ENCODE data around the gene COMMD3.

Gene COMMD3

GRCh38 chr10:22320591-22321155 is 4.5 kb downstream of the COMMD3 start, which contains the start of gene BMI1:
Gene BMI1 (plus strand): TSS chr10:22321099. CDS start chr10:22326450, 5,351 bp downstream.
- no peak for DNase-seq

- DNase-seq: no peak
These were observed 5.2 kb downstream of the COMMD3 start for GRCh38 chr10:22321156-22321923.

- DNase-seq: no peak
These were observed 5.9 kb downstream of the COMMD3 start for GRCh38 chr10:22321924-22322640.

- no peak for DNase-seq
These were observed 6.5 kb downstream of the COMMD3 start for GRCh38 chr10:22322641-22323160.

GRCh38 chr10:22323538-22324305 is 7.5 kb downstream of the COMMD3 start:
- no peak for DNase-seq

- no peak for DNase-seq
These were observed 8.2 kb downstream of the COMMD3 start for GRCh38 chr10:22324413-22324812.

- DNase-seq: no peak
These were observed 8.7 kb downstream of the COMMD3 start for GRCh38 chr10:22324893-22325271.

GRCh38 chr10:22325272-22326144 is 9.3 kb downstream of the COMMD3 start:
- no peak for DNase-seq

GRCh38 chr10:22326145-22326702 is 10.0 kb downstream of the COMMD3 start:
- no peak for DNase-seq

GRCh38 chr10:22329150-22329549 is 13.0 kb downstream of the COMMD3 start:
- no peak for DNase-seq

- no peak for DNase-seq
These were observed 16.0 kb downstream of the COMMD3 start for GRCh38 chr10:22332116-22332692.

GRCh38 chr10:22333167-22333974 is 17.2 kb downstream of the COMMD3 start:
- DNase-seq: no peak

GRCh38 chr10:22333975-22334282 is 17.7 kb downstream of the COMMD3 start:
- no peak for DNase-seq

GRCh38 chr10:22334414-22335172 is 18.4 kb downstream of the COMMD3 start:
- DNase-seq: no peak

- DNase-seq: no peak
These were observed 19.2 kb downstream of the COMMD3 start for GRCh38 chr10:22335173-22335933.

- DNase-seq: no peak
These were observed 22.2 kb downstream of the COMMD3 start for GRCh38 chr10:22338185-22338900.

GRCh38 chr10:22338931-22339330 is 22.7 kb downstream of the COMMD3 start:
- DNase-seq: no peak

GRCh38 chr10:22339761-22340328 is 23.7 kb downstream of the COMMD3 start:
- DNase-seq: no peak
